Esophagus muscularis mucosa (tissue), 4 donors: ENCODE data around the gene KSR1.

Experiments used
- CTCF ChIP-seq, 3 experiments: fragments of 200-600 bp in 2 of 3; fragments of 450-650 bp in 1 of 3; sonication (generic) in 2 of 3; IDR thresholded peaks; one replicate each; pipeline ENCODE4 v1.5.1; 2017 to 2019; ENCODE audit warnings: antibody characterized with exemption in 3 of 3, mild to moderate bottlenecking in 2 of 3, moderate library complexity in 1 of 3
- EP300 ChIP-seq: sonication (generic); formaldehyde crosslinking; IDR thresholded peaks from one replicate; pipeline ENCODE4 v1.6.1; 2017; ENCODE audit warnings: antibody characterized with exemption
- POLR2A ChIP-seq: fragments of 450-650 bp; IDR thresholded peaks from one replicate; pipeline ENCODE4 v1.6.1; 2017; ENCODE audit warnings: antibody characterized with exemption, moderate library complexity, mild to moderate bottlenecking, low read depth

- TF ChIP-seq CTCF (IDR thresholded peaks at IDR 0.05) (no peak), POLR2A (no peak), EP300 (no peak)
These were observed 73.1 kb downstream of the KSR1 start for GRCh38 chr17:27529230-27529796.
